Sigmoid colon (tissue), 4 donors: ENCODE results near the gene NUMA1.

Experiments
- CTCF ChIP-seq, 4 experiments: fragments of 450-650 bp in 3 of 4; fragments of 200-600 bp in 1 of 4; IDR thresholded peaks; one replicate each; pipeline ENCODE4 v1.5.1; 2016 to 2019; ENCODE audit warnings: antibody characterized with exemption in 4 of 4, mild to moderate bottlenecking in 3 of 4, moderate library complexity in 2 of 4
- POLR2A ChIP-seq, 2 donors: fragments of 450-650 bp; IDR thresholded peaks; one replicate each; pipeline ENCODE4 v1.6.1; 2016; ENCODE audit warnings: antibody characterized with exemption in 2 of 2, mild to moderate bottlenecking in 2 of 2, moderate library complexity in 2 of 2
- POLR2AphosphoS5 ChIP-seq, 4 donors: sonication (generic); formaldehyde crosslinking; IDR thresholded peaks; one replicate each; pipeline ENCODE4 v1.6.1; 2017; ENCODE audit warnings: antibody characterized with exemption in 4 of 4

GRCh38 chr11:72048766-72049460 lies 31.4 kb downstream of the NUMA1 start:
- no peak for TF ChIP-seq CTCF (IDR thresholded peaks at IDR 0.05)
- no peak for TF ChIP-seq POLR2A (IDR thresholded peaks at IDR 0.05)
- no peak for TF ChIP-seq POLR2AphosphoS5 (IDR thresholded peaks at IDR 0.05)
